Fibroblast of pulmonary artery (primary cell): ENCODE data around the gene INPP5B.
A peak's percentile ranks its signal among the peaks of the same experiment; 100 is the strongest.

ENCODE experiments used
- DNase-seq: peaks from one replicate; pipeline ENCODE4 v3.0.0-alpha.2; 2010; ENCODE audit warnings: low read depth
- H3K4me3 ChIP-seq: replicated peaks from 2 replicates; pipeline ENCODE4 v1.5.1; 2011; ENCODE audit warnings: low read depth, mild to moderate bottlenecking, control low read depth, low read length, moderate library complexity
- CTCF ChIP-seq: IDR thresholded peaks from 2 replicates; pipeline ENCODE4 v1.5.1; 2011; ENCODE audit warnings: mild to moderate bottlenecking, control low read depth, low read length, inconsistent platforms; ENCODE audit errors: missing control alignments

Gene INPP5B

GRCh38 chr1:37866491-37866890, 80.4 kb downstream of the INPP5B start:
- H3K4me3 ChIP-seq = no peak overlapping the region
- TF ChIP-seq CTCF = no peak
- DNase-seq = no peak

GRCh38 chr1:37865348-37866120, 81.3 kb downstream of the INPP5B start:
- TF ChIP-seq CTCF = no peak
- no peak for DNase-seq

GRCh38 chr1:37862330-37862729, 84.5 kb downstream of the INPP5B start:
- no peak for DNase-seq
- TF ChIP-seq CTCF = no peak
- no peak overlapping the region for H3K4me3 ChIP-seq

More at GRCh38 chr1:37865348-37866120, 81.3 kb downstream of the INPP5B start:
- no peak overlapping the region for H3K4me3 ChIP-seq

- DNase-seq = no peak
- H3K4me3 ChIP-seq = no peak overlapping the region
- TF ChIP-seq CTCF = no peak
Observed at GRCh38 chr1:37861151-37861550, 85.7 kb downstream of the INPP5B start.

GRCh38 chr1:37860346-37860666, 86.5 kb downstream of the INPP5B start:
- no peak for DNase-seq
- no peak for TF ChIP-seq CTCF
- H3K4me3 ChIP-seq = peak overlapping the region; percentile 87

GRCh38 chr1:37859507-37860345, 87.1 kb downstream of the INPP5B start, which contains the start of gene MTF1:
Gene MTF1, minus strand, starts transcription at chr1:37859592. Its CDS starts 1,934 bp downstream, at chr1:37857658.
- peak; percentile 77 for TF ChIP-seq CTCF
- peak within 1 kb of the TSS; percentile 87 for H3K4me3 ChIP-seq
- DNase-seq = peak; percentile 97
